ENCODE data around the gene LIMK2.

- TF ChIP-seq, protein P1, sequence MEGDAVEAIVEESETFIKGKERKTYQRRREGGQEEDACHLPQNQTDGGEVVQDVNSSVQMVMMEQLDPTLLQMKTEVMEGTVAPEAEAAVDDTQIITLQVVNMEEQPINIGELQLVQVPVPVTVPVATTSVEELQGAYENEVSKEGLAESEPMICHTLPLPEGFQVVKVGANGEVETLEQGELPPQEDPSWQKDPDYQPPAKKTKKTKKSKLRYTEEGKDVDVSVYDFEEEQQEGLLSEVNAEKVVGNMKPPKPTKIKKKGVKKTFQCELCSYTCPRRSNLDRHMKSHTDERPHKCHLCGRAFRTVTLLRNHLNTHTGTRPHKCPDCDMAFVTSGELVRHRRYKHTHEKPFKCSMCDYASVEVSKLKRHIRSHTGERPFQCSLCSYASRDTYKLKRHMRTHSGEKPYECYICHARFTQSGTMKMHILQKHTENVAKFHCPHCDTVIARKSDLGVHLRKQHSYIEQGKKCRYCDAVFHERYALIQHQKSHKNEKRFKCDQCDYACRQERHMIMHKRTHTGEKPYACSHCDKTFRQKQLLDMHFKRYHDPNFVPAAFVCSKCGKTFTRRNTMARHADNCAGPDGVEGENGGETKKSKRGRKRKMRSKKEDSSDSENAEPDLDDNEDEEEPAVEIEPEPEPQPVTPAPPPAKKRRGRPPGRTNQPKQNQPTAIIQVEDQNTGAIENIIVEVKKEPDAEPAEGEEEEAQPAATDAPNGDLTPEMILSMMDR (IDR thresholded peaks at IDR 0.05) = no peak
- no peak for TF ChIP-seq POLR2AphosphoS5 (IDR thresholded peaks at IDR 0.05)
These were observed 17.4 kb downstream of the LIMK2 start for GRCh38 chr22:31229402-31230079.

All from suprapubic skin (tissue), 3 donors.